GM13976 (cell line): Measurements from ENCODE around the gene COQ10A.

Experiments used
- DNase-seq: peaks from one replicate; pipeline ENCODE4 v3.0.0; 2012; ENCODE audit warnings: low spot score
- CTCF ChIP-seq: IDR thresholded peaks from 2 replicates; pipeline ENCODE4 v1.5.1; 2012; ENCODE audit warnings: borderline replicate concordance, mild to moderate bottlenecking; ENCODE audit not compliant: insufficient read depth; ENCODE audit errors: extremely low read depth, missing control alignments, control extremely low read depth
- in situ Hi-C: fragments of 300-500 bp; cut with MboI; formaldehyde crosslinking; loops from one replicate; pipeline ENCODE4 v1.12.0; 2022; ENCODE audit warnings: low sequenced_read_pairs, mixed read lengths, inconsistent platforms; ENCODE audit not compliant: unreplicated experiment

Gene COQ10A

GRCh38 chr12:56230432-56231183 lies 36.1 kb upstream of the COQ10A start:
- peak; percentile 34 for DNase-seq
- TF ChIP-seq CTCF = no peak
- in situ Hi-C loops = no loop called here

GRCh38 chr12:56231184-56231582 lies 35.6 kb upstream of the COQ10A start:
- TF ChIP-seq CTCF = no peak
- in situ Hi-C loops = no loop called here
- no peak for DNase-seq

- no peak for DNase-seq
- no peak for TF ChIP-seq CTCF
- in situ Hi-C loops = no loop called here
These were observed 31.9 kb upstream of the COQ10A start for GRCh38 chr12:56234746-56235436.

GRCh38 chr12:56236091-56236490 lies 30.7 kb upstream of the COQ10A start:
- in situ Hi-C loops = no loop called here
- DNase-seq = no peak
- no peak for TF ChIP-seq CTCF

GRCh38 chr12:56236985-56237384 lies 29.8 kb upstream of the COQ10A start:
- TF ChIP-seq CTCF = no peak
- DNase-seq = no peak
- in situ Hi-C loops = no loop called here

- TF ChIP-seq CTCF = no peak
- in situ Hi-C loops = no loop called here
- DNase-seq = no peak
These were observed 29.2 kb upstream of the COQ10A start for GRCh38 chr12:56237552-56237951.
